K562 (cell line): Measurements from ENCODE around the gene MAN1A1. TPM values are rescaled to one million over a fixed set of nuclear protein-coding genes. Genes with fewer than 3 reads are reported as not detected.

Experiments
- ATF7 ChIP-seq: fragments of 450-650 bp; IDR thresholded peaks from 2 replicates; pipeline ENCODE4 v1.7.1; 2014; ENCODE audit warnings: mild to moderate bottlenecking, moderate library complexity
- CBFA2T2 ChIP-seq: fragments of 450-650 bp; conservative IDR thresholded peaks from 2 replicates; pipeline ENCODE4 v1.6.1; 2017; ENCODE audit warnings: mild to moderate bottlenecking
- CXXC5 ChIP-seq: fragments of 250-450 bp; sonication (Bioruptor Pico); IDR thresholded peaks from 2 replicates; pipeline ENCODE4 v1.8.0; 2022; ENCODE audit warnings: inconsistent platforms, mild to moderate bottlenecking, moderate library complexity
- EGR1 ChIP-seq: fragments of 450-650 bp; conservative IDR thresholded peaks from 2 replicates; pipeline ENCODE4 v1.6.1; 2017; ENCODE audit warnings: mild to moderate bottlenecking
- EHMT2 ChIP-seq: fragments of 450-650 bp; IDR thresholded peaks from 2 replicates; pipeline ENCODE4 v1.6.1; 2018; ENCODE audit warnings: antibody characterized with exemption
- EZH2 ChIP-seq: IDR thresholded peaks from 2 replicates; pipeline ENCODE4 v1.6.1; 2012; ENCODE audit warnings: low read depth, mild to moderate bottlenecking, inconsistent platforms, low read length, borderline replicate concordance
- HNRNPK ChIP-seq: fragments of 200-400 bp; formaldehyde crosslinking; IDR thresholded peaks from one replicate; pipeline ENCODE4 v1.6.1; 2018; ENCODE audit warnings: mild to moderate bottlenecking, low read depth, low read length; ENCODE audit not compliant: poor library complexity, severe bottlenecking
- KLF16 ChIP-seq: IDR thresholded peaks from 2 replicates; pipeline ENCODE4 v1.6.1; 2016; ENCODE audit warnings: antibody characterized with exemption
- MEIS2 ChIP-seq: fragments of 450-650 bp; IDR thresholded peaks from 2 replicates; pipeline ENCODE4 v1.6.1; 2014; ENCODE audit warnings: mild to moderate bottlenecking; ENCODE audit not compliant: partially characterized antibody
- MTA2 ChIP-seq: fragments of 450-650 bp; IDR thresholded peaks from 2 replicates; pipeline ENCODE4 v1.6.1; 2016; ENCODE audit warnings: low read depth
- PHF21A ChIP-seq: fragments of 450-650 bp; IDR thresholded peaks from 2 replicates; pipeline ENCODE4 v1.6.1; 2017; ENCODE audit warnings: low read depth, borderline replicate concordance
- POLR2H ChIP-seq: IDR thresholded peaks from 2 replicates; pipeline ENCODE4 v1.6.1; 2016; ENCODE audit warnings: missing genetic modification characterization, low read depth, mild to moderate bottlenecking, control low read depth, missing compliant biosample characterization, moderate library complexity
- SMC3 ChIP-seq: conservative IDR thresholded peaks from 2 replicates; pipeline ENCODE4 v1.6.1; 2011; ENCODE audit warnings: low read depth, low read length, improper control_type of control experiment; ENCODE audit not compliant: insufficient read depth
- SPI1 ChIP-seq: IDR thresholded peaks from 2 replicates; pipeline ENCODE4 v1.6.1; 2011; ENCODE audit warnings: low read depth, low read length, control low read depth, borderline replicate concordance
- TCF3 ChIP-seq: sonication (generic); formaldehyde crosslinking; IDR thresholded peaks from 2 replicates; pipeline ENCODE4 v1.4.0; 2020; ENCODE audit warnings: mild to moderate bottlenecking, missing genetic modification reagents
- TOE1 ChIP-seq, 2 experiments: fragments of 450-650 bp in 1 of 2; sonication (generic) in 1 of 2; formaldehyde crosslinking in 1 of 2; IDR thresholded peaks; 2 replicates each; pipeline versions ENCODE4 v1.7.1 to v1.8.0; 2016 to 2022; ENCODE audit warnings: borderline replicate concordance in 2 of 2, mild to moderate bottlenecking in 2 of 2, antibody characterized with exemption in 1 of 2, inconsistent platforms in 1 of 2, low read depth in 1 of 2, missing genetic modification reagents in 1 of 2, moderate library complexity in 1 of 2
- ZNF436 ChIP-seq: fragments of 250-450, 450-650 bp; sonication (Bioruptor Pico); formaldehyde crosslinking; IDR thresholded peaks from 2 replicates; pipeline ENCODE4 v1.7.0; 2020; ENCODE audit warnings: mild to moderate bottlenecking
- ZNF696 ChIP-seq: fragments of 250-450 bp; sonication (Bioruptor Pico); conservative IDR thresholded peaks from 2 replicates; pipeline ENCODE4 v1.4.0; 2020; ENCODE audit warnings: mild to moderate bottlenecking, moderate library complexity
- ZNF76 ChIP-seq: fragments of 250-450 bp; sonication (Bioruptor Pico); IDR thresholded peaks from 2 replicates; pipeline ENCODE4 v1.4.0; 2020; ENCODE audit warnings: mild to moderate bottlenecking, moderate library complexity, borderline replicate concordance
- ZNF766 ChIP-seq: fragments of 200-800 bp; sonication (Bioruptor generic); conservative IDR thresholded peaks from 2 replicates; pipeline ENCODE4 v1.6.1; 2016; ENCODE audit warnings: missing genetic modification characterization, missing compliant biosample characterization
- ZZZ3 ChIP-seq: fragments of 450-650 bp; IDR thresholded peaks from 2 replicates; pipeline ENCODE4 v1.6.1; 2016; ENCODE audit warnings: antibody characterized with exemption, mild to moderate bottlenecking, moderate library complexity
- polyA plus RNA-seq, 8 experiments: library from polyadenylated mRNA; depleted of rRNA in 4 of 8; stranded (reverse) in 5 of 8; unstranded in 3 of 8; fragments of >200 nt; fragmentation: Nextera tagmentation in 2 of 8; fragmentation: Illumina TruSeq in 1 of 8; extraction: Ambion mirVana in 2 of 8; extraction: Trizol in 1 of 8; gene quantifications; 2 replicates each; pipeline versions ENCODE4 v1.2.1 to v1.2.3, GENCODE V29; 2011 to 2014; ENCODE audit warnings: inconsistent platforms in 1 of 8, missing spikeins in 1 of 8
- total RNA-seq, 7 experiments: library from RNA; depleted of rRNA in 6 of 7; stranded (reverse); fragments of >200 nt in 6 of 7; fragmentation: Illumina TruSeq in 2 of 7; extraction: Trizol in 2 of 7; gene quantifications; 2 replicates each; pipeline versions ENCODE4 v1.2.1 to v1.2.3, GENCODE V29; 2011 to 2021; ENCODE audit warnings: low replicate concordance in 1 of 7
- TF ChIP-seq, protein P1 (sequence below), 2 experiments: fragments of 150-350 bp in 1 of 2; IDR thresholded peaks; 2 replicates each; pipeline ENCODE4 v1.6.1; 2012 to 2016; ENCODE audit warnings: low read depth in 2 of 2, low read length in 2 of 2, mild to moderate bottlenecking in 1 of 2, moderate library complexity in 1 of 2
- TF ChIP-seq, protein P2 (sequence below): fragments of 450-650 bp; formaldehyde crosslinking; IDR thresholded peaks from 2 replicates; pipeline ENCODE4 v1.4.0; 2020; ENCODE audit warnings: mild to moderate bottlenecking, mixed read lengths
- TF ChIP-seq, protein P3 (sequence below), 2 experiments: fragments of 450-650 bp; IDR thresholded peaks; 2 replicates each; pipeline ENCODE4 v1.6.1; 2016

Gene MAN1A1
- total and polyA plus RNA-seq, 9 of the 15 experiments (the other 6 are each of a cell fraction or from before 2014, with no cell fraction given) = 24.5 to 78.4 (median 59.7) TPM

DNA sequence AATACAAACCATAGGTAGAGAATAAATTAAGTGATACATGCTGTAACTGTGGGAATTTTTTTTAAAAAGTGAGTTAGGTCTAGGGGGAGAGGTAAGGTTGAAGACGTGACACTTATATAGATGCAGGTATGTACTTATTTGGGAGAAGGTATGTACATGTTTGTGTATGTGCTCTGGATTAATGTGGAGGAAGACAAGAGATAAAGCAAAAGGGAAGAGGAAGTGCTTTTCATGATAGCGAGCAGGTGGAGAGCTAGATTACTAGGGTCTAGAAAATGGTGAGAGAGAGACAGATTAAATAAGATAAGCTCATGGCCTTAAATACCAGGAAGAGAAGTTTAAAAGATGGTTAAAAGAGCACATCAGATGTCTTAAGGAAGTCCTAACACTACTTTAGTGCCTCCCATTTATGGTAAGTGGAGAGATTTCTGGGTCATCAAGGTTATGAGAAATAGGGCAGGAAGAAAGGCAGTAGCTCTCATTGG is 92.5 kb downstream of the MAN1A1 start (continued):
- no peak for TF ChIP-seq ZNF766 (CRISPR knock-in tag)
- TF ChIP-seq, protein P1, sequence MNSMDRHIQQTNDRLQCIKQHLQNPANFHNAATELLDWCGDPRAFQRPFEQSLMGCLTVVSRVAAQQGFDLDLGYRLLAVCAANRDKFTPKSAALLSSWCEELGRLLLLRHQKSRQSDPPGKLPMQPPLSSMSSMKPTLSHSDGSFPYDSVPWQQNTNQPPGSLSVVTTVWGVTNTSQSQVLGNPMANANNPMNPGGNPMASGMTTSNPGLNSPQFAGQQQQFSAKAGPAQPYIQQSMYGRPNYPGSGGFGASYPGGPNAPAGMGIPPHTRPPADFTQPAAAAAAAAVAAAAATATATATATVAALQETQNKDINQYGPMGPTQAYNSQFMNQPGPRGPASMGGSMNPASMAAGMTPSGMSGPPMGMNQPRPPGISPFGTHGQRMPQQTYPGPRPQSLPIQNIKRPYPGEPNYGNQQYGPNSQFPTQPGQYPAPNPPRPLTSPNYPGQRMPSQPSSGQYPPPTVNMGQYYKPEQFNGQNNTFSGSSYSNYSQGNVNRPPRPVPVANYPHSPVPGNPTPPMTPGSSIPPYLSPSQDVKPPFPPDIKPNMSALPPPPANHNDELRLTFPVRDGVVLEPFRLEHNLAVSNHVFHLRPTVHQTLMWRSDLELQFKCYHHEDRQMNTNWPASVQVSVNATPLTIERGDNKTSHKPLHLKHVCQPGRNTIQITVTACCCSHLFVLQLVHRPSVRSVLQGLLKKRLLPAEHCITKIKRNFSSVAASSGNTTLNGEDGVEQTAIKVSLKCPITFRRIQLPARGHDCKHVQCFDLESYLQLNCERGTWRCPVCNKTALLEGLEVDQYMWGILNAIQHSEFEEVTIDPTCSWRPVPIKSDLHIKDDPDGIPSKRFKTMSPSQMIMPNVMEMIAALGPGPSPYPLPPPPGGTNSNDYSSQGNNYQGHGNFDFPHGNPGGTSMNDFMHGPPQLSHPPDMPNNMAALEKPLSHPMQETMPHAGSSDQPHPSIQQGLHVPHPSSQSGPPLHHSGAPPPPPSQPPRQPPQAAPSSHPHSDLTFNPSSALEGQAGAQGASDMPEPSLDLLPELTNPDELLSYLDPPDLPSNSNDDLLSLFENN (IDR thresholded peaks at IDR 0.05; ENCODE audit: low read depth in 2 of 2, low read length in 2 of 2) = peak in 1 of 2 experiments; percentile 41; a peak in 1 of 4 replicates
- TF ChIP-seq ZNF76 = no peak
- peak; percentile 83 for TF ChIP-seq EHMT2
- peak; percentile 40; the same call in 1 of the 2 replicates for TF ChIP-seq POLR2H (tag)
- TF ChIP-seq SMC3 = no peak
- peak; percentile 23; the same call in 1 of the 2 replicates for TF ChIP-seq CXXC5 (CRISPR knock-in tag)
- no peak for TF ChIP-seq PHF21A
- peak; percentile 98 for TF ChIP-seq SPI1
- TF ChIP-seq MTA2 = peak; percentile 86
- peak; percentile 91 for TF ChIP-seq TCF3 (CRISPR knock-in tag)
- TF ChIP-seq EZH2 = no peak
- TF ChIP-seq KLF16 = peak; percentile 79
- peak; percentile 57 for TF ChIP-seq ATF7
- TF ChIP-seq, protein P2, sequence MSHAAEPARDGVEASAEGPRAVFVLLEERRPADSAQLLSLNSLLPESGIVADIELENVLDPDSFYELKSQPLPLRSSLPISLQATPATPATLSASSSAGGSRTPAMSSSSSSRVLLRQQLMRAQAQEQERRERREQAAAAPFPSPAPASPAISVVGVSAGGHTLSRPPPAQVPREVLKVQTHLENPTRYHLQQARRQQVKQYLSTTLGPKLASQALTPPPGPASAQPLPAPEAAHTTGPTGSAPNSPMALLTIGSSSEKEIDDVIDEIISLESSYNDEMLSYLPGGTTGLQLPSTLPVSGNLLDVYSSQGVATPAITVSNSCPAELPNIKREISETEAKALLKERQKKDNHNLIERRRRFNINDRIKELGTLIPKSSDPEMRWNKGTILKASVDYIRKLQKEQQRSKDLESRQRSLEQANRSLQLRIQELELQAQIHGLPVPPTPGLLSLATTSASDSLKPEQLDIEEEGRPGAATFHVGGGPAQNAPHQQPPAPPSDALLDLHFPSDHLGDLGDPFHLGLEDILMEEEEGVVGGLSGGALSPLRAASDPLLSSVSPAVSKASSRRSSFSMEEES = no peak
- TF ChIP-seq TOE1 (IDR thresholded peaks at IDR 0.05; ENCODE audit: borderline replicate concordance) = peak; percentile 61
- TF ChIP-seq TOE1 (CRISPR knock-in tag; IDR thresholded peaks at IDR 0.05; ENCODE audit: borderline replicate concordance, low read depth) = no peak
- no peak for TF ChIP-seq ZNF436
- TF ChIP-seq HNRNPK = no peak
- TF ChIP-seq MEIS2 = peak; percentile 52
- TF ChIP-seq ZNF696 = no peak
- TF ChIP-seq EGR1 = no peak
- TF ChIP-seq ZZZ3 = 0 out of 2 replicates have a peak, but pooled peaks have one; percentile 42
- TF ChIP-seq, protein P3, sequence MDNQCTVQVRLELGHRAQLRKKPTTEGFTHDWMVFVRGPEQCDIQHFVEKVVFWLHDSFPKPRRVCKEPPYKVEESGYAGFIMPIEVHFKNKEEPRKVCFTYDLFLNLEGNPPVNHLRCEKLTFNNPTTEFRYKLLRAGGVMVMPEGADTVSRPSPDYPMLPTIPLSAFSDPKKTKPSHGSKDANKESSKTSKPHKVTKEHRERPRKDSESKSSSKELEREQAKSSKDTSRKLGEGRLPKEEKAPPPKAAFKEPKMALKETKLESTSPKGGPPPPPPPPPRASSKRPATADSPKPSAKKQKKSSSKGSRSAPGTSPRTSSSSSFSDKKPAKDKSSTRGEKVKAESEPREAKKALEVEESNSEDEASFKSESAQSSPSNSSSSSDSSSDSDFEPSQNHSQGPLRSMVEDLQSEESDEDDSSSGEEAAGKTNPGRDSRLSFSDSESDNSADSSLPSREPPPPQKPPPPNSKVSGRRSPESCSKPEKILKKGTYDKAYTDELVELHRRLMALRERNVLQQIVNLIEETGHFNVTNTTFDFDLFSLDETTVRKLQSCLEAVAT (IDR thresholded peaks at IDR 0.05) = 0 out of 4 replicates have a peak, but pooled peaks of 1 of the 2 experiments have one; percentile 59
- peak; percentile 87 for TF ChIP-seq CBFA2T2
